NT2/D1 (cell line): ENCODE data around the gene MEPE.

Source experiments
- SUZ12 ChIP-seq: IDR thresholded peaks from 2 replicates; pipeline ENCODE4 v1.6.1; 2011; ENCODE audit not compliant: insufficient read length, insufficient read depth; ENCODE audit errors: extremely low read depth
- YY1 ChIP-seq: IDR thresholded peaks from 2 replicates; pipeline ENCODE4 v1.6.1; 2011; ENCODE audit not compliant: insufficient read length, insufficient read depth
- ZNF274 ChIP-seq: IDR thresholded peaks from 2 replicates; pipeline ENCODE4 v1.6.1; 2011; ENCODE audit warnings: mild to moderate bottlenecking, low read depth, low read length

DNA sequence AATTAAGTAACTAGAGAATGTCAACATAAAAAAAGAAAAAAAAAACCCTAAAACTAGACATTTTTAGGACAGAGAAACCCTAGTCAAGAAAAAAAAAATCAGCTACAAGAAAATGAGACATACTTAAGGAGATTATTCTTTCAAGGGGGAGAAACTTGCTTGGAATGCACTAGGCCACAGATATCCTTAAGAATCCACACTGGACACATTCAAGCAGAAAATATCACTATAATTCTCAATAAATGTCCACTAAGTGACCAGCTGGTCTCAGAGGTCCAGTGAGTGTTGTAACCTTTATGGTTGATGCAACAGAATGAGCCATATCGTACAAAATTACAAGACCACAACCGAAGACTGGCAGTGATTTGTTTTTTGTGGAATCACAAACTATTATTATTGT is 49.0 kb upstream of the MEPE start:
- TF ChIP-seq YY1 (no peak), SUZ12 (no peak), ZNF274 (no peak)
